TTC549 (cell line): ENCODE measurements around the gene TMC4.

Experiments used
- FAIRE-seq: peaks from 2 replicates; lab custom pipeline; 2012; peaks lifted over from hg19 to GRCh38; lab: Jason Lieb, UNC

TMC4 gene

DNA sequence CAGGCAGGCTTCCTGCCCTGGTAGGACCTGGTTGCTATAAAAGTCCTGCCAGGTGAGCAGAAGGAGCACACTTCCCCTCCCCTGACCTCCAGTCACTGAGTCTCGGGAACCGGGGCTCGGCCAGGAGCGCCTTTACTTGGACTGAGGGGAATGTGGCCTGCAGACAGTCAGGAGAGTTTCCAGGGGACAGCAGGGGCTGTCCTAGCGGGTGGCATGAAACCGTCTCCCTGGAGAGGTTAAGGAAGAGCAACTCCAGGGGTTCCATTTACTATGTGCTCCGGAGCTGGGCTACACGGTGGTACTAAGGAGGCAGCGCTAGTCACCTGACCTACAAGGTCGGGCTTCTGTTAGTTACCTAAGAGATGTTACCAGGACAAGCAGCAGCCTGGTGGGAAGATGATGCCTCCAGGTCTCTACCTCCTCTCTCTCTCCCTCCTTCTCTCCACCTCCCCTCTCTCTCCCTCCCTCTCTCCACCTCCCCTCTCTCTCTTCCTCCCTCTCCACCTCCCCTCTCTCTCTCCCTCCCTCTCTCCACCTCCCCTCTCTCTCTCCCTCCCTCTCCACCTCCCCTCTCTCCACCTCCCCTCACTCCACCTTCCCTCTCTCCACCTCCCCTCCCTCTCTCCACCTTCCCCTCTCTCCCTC, 39.5 kb downstream of the TMC4 start:
- FAIRE-seq: no peak

DNA sequence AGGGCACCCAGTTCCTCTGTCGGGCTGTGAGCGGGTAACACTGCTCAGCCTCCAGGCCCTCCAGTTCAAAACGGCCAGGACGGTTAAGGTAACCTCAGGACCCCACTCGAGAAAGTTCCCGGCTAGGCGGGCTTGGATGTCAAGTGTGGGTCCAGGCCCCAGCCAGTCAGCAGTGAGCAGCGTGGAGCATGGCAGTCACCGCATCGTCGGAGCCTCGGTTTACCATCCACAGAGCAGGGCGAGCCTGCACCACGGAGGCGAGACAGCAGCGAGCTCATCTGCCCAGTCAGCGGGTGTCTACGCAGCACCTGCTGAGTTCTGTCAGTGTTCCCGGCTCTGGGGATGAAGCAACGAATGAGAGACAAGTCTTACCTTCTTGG, 43.4 kb downstream of the TMC4 start:
- no peak for FAIRE-seq

DNA sequence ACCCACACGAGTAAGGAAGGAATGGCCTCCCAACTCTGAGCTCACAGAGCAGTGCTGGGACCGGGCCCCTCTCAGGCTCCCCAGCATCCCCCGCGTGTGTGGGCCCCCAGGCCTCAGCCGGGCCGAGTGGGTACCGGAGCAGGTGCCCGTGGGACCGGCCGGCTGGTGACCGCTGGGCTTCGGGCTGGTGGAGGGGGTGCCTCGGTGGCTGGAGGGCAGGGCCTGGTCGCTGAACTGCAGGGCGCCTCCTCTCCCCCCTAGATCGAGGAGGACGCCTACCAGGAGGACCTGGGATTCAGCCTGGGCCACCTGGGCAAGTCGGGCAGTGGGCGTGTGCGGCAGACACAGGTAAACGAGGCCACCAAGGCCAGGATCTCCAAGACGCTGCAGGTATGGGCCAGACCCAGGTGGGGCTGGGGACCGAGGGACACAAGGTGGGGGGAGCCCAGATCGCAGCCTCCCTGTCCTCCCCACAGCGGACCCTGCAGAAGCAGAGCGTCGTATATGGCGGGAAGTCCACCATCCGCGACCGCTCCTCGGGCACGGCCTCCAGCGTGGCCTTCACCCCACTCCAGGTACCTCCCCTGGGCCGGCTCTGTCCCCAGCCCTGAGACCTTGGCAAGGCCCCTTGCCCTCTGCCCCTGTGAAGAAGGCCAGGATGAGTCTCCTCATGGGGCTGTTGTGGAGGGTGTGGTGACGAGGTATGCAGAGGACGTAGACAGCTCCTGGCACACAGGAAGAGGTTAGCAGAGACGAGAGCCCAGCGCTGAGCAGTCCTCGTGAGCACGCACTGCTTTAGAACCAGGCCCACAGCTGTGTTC, 44.0 kb downstream of the TMC4 start:
- no peak for FAIRE-seq

DNA sequence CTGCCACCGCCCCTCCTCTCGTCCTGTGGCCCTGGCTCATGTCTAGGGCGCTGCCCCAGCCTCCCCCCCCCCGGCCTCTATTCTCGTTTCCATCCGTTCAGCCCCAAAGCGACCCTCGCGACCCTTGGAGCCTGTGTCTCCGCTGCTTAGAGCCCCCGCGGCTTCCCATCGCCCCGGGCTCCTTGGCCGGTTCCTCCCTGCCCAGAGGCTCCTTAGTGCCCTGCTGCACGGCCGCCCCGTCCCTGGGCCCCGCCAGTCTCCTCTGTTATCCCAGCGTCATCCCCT, 44.6 kb downstream of the TMC4 start:
- no peak for FAIRE-seq

DNA sequence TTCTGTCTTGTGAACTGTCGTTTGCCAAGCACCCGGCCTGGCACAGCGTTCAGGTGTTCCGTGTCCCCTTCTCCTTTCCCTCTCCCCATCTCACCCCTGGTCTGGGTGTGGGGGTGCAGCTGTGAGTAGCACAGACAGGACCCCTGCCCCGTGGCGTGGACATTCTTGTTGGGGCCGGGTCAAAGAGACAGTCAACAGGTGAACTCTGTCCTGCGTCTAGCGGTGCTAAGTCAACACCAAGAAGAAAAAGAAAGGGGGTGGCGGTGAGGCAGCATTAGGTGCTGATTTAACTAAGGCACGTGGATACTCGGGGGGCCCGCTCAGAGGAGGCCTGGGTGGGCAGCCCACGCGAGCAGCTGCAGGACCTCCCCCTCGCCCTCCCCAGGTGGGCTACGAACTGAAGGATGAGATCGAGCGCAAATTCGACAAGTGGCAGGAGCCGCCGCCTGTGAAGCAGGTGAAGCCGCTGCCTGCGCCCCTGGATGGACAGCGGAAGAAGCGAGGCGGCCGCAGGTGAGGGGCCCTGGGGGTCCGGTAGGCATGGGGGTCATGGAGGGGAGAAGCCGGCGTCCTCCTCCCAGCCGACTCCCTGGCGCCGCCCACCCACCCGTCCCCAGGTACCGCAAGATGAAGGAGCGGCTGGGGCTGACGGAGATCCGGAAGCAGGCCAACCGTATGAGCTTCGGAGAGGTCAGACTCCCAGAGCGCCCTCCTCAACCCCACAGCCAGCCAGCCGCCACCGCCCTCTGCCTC, 45.1 kb downstream of the TMC4 start:
- no peak for FAIRE-seq

DNA sequence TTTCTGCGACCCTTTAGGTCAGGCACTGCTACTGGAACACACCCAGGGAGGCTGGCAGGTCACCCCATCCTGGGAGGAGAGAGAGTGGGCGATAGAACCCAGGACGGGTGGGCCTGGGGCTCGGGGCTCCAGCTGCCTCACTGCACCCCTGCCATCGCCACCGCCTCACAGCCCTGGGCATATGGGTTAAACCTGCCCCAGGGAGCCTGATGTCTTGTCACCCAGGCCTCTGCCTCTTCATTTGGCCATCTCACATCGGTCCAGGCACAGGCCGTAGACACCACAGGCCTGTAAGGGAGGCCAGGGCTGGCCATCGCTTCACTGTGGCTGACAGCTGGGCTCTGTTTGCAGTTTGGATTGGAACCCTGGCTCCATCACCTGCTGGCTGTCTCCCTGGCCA, 47.2 kb downstream of the TMC4 start:
- no peak for FAIRE-seq

DNA sequence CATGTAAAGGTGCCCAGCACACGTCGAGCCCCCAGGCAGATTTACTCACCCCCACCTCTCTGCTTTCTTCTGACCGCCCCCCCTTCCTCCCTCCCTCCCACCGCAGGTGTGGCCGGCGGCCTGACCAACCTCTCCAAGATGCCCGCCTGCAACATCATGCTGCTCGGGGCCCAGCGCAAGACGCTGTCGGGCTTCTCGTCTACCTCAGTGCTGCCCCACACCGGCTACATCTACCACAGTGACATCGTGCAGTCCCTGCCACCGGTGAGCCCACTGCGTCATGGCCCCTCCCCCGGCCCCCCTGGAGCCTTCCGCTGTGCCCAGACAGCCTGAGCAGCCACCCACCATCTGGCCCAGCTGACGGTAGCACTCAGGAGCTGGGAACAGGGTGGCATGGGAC, 48.6 kb downstream of the TMC4 start:
- no peak for FAIRE-seq

DNA sequence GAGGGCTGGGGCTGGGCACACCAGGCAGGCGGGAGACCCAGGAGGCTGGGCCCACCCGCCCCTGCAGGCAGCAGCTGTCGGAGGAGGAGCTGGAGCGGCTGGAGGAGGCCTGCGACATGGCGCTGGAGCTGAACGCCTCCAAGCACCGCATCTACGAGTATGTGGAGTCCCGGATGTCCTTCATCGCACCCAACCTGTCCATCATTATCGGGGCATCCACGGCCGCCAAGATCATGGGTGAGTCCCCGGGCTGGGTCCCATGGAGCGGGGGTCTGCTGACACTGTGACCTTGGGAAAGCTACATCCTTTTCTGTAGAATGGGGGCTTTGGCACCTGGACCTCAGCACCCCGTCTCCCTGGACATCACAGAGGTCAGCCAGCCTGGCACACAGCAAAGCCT, 49.3 kb downstream of the TMC4 start:
- no peak for FAIRE-seq

DNA sequence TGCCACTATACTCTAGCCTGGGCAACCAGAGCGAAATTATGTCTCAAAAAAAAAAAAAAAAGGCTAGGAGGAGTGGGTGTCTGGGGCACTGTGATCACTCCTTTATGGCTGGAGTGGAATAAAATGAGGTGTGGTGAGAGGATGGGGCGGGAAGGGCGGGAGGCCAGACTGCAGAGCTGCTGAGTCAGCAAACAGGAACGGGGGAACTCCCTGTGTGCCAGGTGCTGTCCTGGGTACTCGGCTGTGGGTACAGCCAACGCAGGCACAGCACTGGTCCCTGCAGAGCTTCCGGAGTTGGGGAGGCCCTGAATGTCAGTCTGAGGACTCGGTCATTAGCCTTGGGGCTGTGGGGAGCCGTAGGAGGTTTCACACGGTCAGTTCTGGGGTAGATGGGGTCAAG, 51.7 kb downstream of the TMC4 start:
- FAIRE-seq: no peak

DNA sequence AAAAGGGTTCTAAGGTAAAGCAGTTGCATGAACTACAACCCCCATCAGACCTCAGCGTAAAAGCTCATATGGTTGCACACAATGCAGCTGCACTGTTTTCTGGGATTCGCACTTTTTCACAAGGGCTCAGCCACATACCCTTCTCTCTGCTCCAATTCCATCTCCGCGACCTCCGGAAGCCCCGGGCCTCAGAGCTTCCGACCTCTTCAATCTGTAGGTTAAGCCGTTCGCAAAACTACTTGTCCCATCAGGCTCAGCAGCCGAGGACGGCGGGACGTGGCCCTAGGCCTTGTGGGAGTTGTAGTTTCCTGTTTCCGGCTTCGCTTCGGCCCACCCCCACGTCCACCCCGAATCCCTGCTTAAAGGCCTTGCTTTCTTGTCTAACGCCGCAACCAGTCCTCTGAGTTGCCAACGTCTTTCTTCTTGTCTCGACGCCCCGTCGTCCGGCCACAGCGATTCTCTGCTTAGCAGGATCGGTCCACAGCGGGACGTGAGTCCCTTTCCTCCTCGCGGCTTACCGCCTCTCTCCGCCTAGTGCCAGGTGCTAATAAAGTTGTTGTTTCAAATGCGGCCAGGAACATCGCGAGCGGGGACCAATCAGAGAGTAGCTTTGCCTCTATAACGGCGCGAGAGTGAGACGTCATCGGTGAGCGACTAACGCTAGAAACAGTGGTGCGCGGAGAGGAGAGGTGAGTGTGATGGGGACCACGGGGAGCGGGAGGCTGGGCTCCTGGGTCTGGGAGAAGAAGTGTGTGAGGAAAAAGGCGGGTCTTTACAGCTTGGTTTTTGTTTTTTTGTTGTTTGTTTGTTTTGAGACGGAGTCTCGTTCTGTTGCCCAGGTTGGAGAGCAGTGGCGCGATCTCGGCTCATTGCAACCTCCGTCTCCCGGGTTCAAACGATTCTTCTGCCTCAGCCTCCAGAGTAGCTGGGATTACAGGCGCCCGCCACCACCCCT, 57.6 kb downstream of the TMC4 start, which contains the start of the genes PRPF31 and TFPT:
Gene PRPF31, plus strand, starts transcription at position 646 of the 955 bp plus-strand sequence. CDS start 2,525 bp downstream, outside the sequence.
Gene TFPT, minus strand, starts transcription at position 549 of the 955 bp plus-strand sequence. Its CDS starts 388 bp downstream, at position 161.
- FAIRE-seq: peak; percentile 72

DNA sequence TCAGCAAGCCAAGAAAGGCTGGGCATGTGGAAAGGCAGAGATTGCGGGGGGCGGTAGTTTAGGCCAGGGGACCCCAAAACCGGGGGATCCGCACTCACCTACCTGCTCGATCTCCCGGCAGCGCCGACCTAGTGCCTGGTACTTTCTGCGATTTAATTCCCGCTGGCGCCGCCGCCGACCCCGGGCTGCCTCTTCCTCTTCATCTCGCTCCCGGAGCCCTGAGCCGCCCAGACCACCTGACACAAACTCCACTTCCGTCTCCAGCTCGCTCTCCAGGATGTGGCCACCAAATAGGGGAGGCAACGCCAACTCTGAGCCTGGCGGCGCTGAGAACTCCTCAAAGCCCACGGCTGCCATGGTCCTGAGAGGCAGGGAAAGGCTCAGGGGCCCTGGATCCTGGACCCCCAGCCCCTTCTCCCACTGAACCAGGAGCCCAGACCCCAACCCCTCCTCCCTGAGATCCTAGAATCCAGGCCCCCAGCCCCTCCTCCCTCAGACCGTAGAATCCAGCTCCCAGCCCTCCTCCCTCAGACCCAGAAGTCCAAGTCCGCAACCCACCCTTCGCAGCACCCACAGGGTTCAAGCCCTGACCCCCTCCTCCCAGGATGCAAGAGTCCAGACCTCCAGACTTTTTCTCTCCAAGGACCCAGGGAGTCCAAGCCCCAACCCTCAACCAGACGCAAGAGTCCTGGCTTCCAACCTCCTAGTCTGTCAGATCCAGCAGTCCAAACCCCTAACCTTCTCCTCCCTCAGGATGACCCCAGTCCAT, 58.4 kb downstream of the TMC4 start:
- FAIRE-seq: no peak
